ENCODE results near the gene UCN2.

The UCN2 gene, protein sequence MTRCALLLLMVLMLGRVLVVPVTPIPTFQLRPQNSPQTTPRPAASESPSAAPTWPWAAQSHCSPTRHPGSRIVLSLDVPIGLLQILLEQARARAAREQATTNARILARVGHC

DNA sequence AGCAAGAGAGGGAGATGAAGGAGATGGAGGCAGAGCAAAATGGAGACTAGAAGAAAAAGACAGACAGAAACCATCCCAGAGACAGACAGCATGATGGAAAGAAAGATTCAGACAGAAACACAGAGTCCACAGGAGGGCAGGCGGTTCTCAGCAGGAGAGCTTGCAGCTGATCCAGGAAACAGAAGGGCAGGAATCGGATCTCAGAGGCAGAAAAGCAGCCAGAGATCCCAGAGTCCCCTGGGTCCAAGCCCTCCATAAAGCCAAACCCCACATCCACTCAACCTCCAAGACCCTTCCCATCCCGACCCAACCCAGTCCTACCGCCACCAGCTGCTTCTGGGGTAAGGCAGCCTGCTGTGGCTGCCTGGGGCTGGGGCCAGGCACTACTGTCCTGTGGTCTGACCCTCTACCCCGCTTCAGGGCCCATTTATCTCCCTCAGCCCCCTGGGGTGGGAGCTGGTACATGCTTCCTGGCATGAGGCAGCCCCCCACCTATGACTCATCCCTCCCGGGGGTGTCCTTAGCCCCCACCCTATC, at the start of gene UCN2:
UCN2 (minus strand) TSS at position 400 of the 537 bp plus-strand sequence. CDS start 657 bp downstream, outside the sequence.
- DNase-seq (ENCODE audit: low read depth): no peak

GRCh38 chr3:48612309-48612708, 48.7 kb upstream of the UCN2 start:
- DNase-seq (ENCODE audit: low read depth): no peak

- peak; percentile 56 for DNase-seq (ENCODE audit: low read depth)
Measured at GRCh38 chr3:48609088-48610005, 45.8 kb upstream of the UCN2 start, which contains the start of gene UQCRC1. Gene UQCRC1 (minus strand): TSS chr3:48609646. CDS start chr3:48609620, 26 bp downstream.

- DNase-seq (ENCODE audit: low read depth): no peak
Measured at GRCh38 chr3:48607519-48607918, 43.9 kb upstream of the UCN2 start.

GRCh38 chr3:48601622-48601994, 38.0 kb upstream of the UCN2 start:
- DNase-seq (ENCODE audit: low read depth): no peak

DNA sequence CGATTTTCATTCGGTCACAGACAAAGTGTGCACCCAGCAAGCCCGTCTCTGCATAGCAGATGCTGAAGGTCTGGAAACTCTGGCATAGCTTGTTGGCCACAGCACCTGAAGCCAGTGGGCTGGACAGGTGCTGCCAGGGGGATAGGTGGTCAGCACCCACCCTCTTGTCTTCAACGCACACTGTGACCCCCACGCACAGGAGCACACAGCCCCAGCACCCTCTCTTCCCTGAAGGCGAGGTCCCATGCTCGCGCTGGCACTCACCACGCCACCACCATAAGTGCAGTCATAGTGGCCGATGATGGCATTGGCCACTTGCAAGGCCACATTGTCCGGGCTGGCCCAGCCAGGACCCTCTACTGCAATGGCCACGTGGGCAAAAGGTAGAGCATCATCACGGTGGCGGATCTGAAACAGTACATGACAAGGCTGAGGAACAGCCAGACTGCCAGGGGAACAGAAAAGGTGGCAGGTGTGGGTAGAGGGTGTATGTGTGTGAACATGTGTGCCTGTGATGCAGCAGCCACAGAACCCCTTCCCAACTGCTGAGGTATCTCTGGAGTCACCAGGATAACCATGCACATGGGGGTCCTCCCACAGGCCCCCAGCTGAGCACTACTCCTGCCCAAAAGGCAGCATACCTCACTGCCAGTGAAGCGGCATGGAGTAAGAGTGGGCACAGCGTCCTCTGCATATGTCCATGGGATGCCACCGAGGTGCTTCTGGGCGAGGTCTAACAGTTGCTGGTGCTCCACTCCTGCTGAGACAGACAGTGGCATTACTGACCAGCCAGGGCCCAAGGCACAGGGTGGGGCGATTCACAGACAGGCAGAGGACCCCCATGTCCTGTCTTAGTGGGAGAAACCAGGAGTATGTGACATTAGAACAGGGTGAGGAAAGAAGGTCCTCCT, 37.4 kb upstream of the UCN2 start:
- DNase-seq (ENCODE audit: low read depth): no peak

DNA sequence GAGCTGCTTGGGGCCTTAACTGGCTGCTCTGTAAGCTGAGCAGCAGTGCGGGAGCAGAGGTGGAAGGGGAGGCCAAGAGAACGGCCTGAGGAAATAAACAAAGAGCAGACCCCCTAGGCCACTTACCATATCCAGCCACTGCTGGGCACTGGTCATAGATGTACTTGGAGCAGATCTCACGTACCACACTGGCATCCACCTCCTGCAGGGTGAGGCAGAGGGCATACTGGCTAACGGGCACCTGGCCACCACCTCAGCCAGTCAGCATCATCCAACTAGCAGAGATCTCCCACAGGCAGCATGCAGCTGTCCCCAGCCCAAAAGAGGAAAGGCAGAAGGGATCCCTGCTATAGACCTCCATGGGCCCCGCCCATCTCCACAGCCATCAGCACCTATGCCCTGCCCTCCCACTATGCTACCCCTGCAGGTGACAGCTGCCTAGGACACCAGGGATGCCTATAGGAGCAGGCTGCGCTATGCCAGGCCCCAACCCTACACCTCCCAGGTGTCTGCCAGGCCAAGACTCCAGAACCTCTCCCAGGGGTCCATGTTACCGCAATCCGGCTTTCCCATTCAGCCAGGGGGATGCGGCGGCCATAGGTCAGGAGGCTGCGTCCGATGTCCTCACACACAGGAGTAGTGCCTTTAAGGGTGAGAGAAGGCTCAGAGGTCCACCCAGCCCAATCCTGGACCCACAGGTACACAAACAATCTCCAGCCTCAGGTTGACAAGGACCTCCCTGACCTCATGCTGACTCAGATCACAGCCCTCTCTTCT, 36.1 kb upstream of the UCN2 start:
- no peak for DNase-seq (ENCODE audit: low read depth)

DNA sequence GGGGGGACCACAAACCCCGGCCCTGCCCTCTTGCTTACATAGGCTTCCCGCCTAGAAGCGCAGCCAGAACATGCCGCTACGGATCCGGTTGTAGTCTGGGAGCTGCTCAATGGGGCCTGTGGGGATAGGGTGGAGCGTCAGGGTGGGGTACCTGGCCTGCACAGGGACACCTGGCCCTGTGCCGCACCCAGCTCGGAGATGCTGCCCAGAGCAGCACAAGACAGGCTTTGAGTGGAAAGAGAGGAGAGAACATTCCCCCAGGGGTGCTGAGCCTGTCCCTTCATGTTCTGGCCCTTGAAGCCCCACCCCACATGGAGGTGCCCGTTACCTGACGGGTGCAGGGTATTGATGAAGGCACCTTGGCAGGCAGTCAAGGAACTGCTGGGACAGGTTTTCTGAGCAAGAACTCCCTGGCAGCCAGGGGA, 35.5 kb upstream of the UCN2 start:
- no peak for DNase-seq (ENCODE audit: low read depth)

GRCh38 chr3:48598323-48599076, 34.9 kb upstream of the UCN2 start:
- DNase-seq (ENCODE audit: low read depth): peak; percentile 85

DNA sequence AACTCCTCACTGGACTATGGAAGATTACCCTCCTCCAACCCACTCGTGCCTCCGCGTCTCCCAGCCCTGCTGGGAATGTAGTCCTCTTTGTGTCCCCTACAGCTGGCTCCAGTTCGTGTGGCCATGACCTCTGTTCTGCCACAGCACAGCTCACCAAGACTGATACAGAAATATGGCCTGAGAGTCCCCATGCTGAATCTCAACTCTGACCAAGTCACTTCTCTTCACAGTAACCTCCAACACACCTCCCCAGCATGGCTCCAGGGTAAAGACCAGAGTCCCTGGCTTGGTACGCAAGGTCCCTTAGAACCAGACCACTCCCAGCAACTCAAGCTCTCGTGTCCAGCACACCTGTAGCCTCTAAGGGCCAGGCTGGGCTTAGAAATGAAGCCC, 33.8 kb upstream of the UCN2 start:
- DNase-seq (ENCODE audit: low read depth): no peak

GRCh38 chr3:48596676-48597407, 33.3 kb upstream of the UCN2 start:
- DNase-seq (ENCODE audit: low read depth): no peak

DNA sequence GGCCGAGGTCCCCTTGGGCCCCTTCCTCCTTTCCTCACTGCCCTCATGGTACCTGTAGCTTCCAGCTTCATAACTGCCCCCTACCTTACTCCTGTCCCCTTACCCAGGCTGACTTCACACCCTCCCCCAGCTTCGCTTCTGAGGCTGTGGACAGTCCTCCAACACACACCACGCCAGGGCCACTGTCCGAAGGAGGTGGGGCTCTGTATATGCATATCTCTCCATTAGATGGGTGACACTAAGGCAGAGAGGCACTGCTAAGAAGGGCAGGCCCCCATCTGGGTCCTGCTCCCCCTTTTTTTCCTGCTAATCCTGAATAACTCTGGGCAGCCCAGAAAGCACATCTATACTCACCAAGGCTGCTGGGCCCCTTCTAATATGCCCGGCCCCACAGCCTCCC, 32.6 kb upstream of the UCN2 start:
- no peak for DNase-seq (ENCODE audit: low read depth)

DNA sequence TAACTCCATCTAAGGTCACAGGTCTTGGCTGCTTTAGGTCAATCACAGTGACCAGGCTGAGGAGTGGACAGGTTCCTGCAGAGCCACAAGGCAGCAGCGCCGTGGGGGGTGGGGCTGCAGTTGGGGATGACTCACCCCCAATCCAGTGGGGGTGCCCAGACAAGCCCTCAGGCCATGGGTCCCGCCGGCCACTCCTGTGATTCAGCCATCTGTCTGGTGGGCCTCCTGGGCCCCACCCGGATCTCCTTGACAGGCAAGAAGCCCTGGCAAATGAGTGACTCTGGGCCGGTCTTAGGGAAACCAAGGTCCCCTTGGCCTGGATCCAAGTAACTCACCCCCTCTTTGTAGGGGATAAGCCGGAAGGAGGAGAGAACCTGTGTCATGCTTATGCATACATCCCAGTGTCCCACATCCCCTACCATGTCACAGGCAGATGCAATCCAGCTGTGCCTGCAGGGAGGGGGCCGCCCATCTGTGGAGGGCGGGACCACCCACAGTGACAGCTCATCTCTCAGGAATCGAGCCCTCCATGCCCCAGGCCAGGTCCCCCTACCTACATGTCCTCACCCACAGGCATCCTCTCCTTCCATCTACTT, 32.0 kb upstream of the UCN2 start:
- DNase-seq (ENCODE audit: low read depth): peak; percentile 43

- no peak for DNase-seq (ENCODE audit: low read depth)
Measured at GRCh38 chr3:48595075-48595525, 31.5 kb upstream of the UCN2 start, which contains the start of gene COL7A1. Gene COL7A1 (minus strand): TSS chr3:48595329. CDS start chr3:48595159, 170 bp downstream.

DNA sequence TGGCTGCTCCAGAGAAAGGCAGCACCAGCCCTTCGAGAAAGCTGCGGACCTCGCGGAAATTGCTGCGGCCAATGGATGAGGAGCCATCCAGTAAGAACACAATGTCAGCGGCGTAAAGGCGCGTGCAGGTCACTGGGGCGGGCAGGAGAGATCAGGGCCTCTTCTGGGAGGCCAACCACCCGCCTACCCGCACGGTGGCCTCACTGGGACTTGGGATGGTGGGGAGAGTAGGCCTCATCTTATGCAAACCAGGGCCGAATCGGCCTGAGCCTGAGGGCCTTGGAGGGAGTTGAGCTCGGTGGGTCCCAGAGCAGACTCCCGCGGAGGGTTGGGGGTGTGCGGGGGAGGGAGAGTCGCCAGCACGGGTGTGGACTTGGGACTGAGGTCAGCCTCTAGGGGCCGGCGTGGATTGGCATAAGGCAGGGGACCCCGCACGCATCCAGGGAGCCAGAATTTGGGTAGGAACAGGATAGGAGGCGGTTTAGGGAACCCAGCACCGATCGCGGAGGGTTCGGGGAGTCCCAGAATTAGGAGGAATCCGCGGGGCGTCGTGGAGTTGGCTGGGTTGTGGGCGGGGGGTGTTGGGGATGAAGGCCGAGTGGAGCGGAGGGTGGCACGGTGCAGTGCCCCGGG, 31.0 kb upstream of the UCN2 start:
- peak; percentile 36 for DNase-seq (ENCODE audit: low read depth)

- DNase-seq (ENCODE audit: low read depth): no peak
Measured at GRCh38 chr3:48593337-48593736, 29.8 kb upstream of the UCN2 start.

- DNase-seq (ENCODE audit: low read depth): no peak
Measured at GRCh38 chr3:48592519-48593087, 29.0 kb upstream of the UCN2 start.

GRCh38 chr3:48591886-48592518, 28.4 kb upstream of the UCN2 start:
- DNase-seq (ENCODE audit: low read depth): no peak
